ENCODE results near the gene OR6C2. TPM values are rescaled to one million over a fixed set of nuclear protein-coding genes. Genes with fewer than 3 reads are reported as not detected.
"Not testable (repeated sequence)": the region's sequence is repeated elsewhere in the genome, so short reads cannot be mapped to it uniquely, and the experiment has no call there.

Gene OR6C2
- under 1 TPM in 1 of 4 donors, not detected in 3; 0.22 TPM for total RNA-seq

DNA sequence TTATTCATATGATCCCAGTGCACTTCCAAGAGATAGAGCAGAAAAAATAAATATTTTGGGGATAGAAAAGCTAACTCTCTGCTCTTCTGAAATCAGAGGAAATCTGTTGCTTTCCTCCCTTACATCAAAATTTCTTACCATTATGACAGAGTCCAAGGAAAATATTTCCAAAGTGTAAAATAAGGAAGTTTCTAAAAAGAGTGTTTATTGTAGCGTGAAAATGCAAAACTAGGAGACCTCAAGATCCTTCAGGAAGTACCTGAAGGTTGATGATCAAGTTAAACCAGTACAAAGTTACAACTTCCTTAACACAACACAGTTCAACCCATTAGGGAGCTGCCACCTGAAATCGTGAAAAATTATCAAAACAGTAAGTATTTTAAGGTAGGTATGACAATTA lies at the start of gene OR6C2:
Gene OR6C2, plus strand, starts transcription at position 301 of the 400 bp plus-strand sequence. CDS start 8,138 bp downstream, outside the sequence.
- intact Hi-C loops (cut with DNase I), result no loop called here
- Histone ChIP-seq H3K4me3 (no peak within 1 kb of the TSS), H3K27ac (no peak within 1 kb of the TSS), H3K9me3 (no peaks in the 10 kb centered on the region), H3K27me3 (no peaks in the 10 kb centered on the region), H3K4me1 (no peaks in the 10 kb centered on the region), H3K36me3 (no peaks in the 10 kb centered on the region)
- WGBS, 2 donors, result 32 to 50% methylated on average over 2 of the region's 2 CpGs
- DNase-seq, result no peak
- TF ChIP-seq, protein P1, sequence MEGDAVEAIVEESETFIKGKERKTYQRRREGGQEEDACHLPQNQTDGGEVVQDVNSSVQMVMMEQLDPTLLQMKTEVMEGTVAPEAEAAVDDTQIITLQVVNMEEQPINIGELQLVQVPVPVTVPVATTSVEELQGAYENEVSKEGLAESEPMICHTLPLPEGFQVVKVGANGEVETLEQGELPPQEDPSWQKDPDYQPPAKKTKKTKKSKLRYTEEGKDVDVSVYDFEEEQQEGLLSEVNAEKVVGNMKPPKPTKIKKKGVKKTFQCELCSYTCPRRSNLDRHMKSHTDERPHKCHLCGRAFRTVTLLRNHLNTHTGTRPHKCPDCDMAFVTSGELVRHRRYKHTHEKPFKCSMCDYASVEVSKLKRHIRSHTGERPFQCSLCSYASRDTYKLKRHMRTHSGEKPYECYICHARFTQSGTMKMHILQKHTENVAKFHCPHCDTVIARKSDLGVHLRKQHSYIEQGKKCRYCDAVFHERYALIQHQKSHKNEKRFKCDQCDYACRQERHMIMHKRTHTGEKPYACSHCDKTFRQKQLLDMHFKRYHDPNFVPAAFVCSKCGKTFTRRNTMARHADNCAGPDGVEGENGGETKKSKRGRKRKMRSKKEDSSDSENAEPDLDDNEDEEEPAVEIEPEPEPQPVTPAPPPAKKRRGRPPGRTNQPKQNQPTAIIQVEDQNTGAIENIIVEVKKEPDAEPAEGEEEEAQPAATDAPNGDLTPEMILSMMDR (IDR thresholded peaks at IDR 0.05), result no peak
- no peak for TF ChIP-seq POLR2A (IDR thresholded peaks at IDR 0.05)

DNA sequence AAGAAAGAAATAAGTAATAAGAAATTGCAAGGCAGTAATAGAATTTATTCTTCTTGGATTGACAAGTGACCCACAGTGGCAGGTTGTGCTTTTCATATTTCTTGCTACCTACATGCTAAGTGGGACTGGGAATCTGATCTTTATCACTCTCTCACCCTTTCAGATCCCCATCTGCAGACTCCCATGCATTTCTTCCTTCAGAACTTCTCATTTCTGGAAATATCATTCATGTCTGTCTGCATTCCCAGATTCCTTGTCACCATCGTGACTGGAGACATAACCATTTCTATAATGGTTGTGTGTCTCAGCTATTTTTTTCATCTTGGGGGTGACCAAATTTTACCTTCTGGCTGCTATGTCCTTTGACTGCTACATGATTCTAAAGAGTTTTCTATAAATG lies 47.5 kb upstream of the OR6C2 start:
- no peaks in the 10 kb centered on the region for H3K4me1 ChIP-seq
- H3K27ac ChIP-seq, result no peak overlapping the region
- no peak for DNase-seq
- no peaks in the 10 kb centered on the region for H3K27me3 ChIP-seq
- H3K4me3 ChIP-seq, result no peak overlapping the region
- H3K36me3 ChIP-seq, result no peaks in the 10 kb centered on the region
- H3K9me3 ChIP-seq, result no peaks in the 10 kb centered on the region
- TF ChIP-seq, protein P1 (IDR thresholded peaks at IDR 0.05), result no peak
- no peak for TF ChIP-seq POLR2A (IDR thresholded peaks at IDR 0.05)
- intact Hi-C loops (cut with DNase I), result no loop called here
- 40 to 79% methylated on average over 1 of the region's 1 CpG for WGBS, 2 donors

DNA sequence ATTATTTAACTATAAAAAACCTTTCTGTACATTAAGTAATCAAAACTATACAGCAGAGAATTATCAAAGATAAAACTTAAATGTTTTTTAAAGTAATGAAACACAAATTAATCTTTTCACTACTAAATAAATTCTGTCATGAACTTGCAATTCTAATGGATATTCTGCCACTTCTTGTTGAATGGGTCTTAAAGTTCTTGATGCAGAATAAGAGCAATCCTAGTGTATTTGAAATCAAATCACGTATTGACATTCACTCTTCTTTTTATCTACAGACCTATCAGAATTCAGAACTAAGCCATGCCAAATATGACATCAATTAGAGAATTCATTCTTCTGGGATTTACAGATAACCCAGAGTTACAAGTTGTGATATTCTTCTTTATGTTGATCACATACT lies 43.6 kb upstream of the OR6C2 start, which contains the start of gene OR6C65:
Gene OR6C65, plus strand, starts transcription at position 301 of the 400 bp plus-strand sequence. Its CDS starts 0 bp downstream, at position 301.
- TF ChIP-seq, protein P1 (IDR thresholded peaks at IDR 0.05), result no peak
- TF ChIP-seq POLR2A (IDR thresholded peaks at IDR 0.05), result no peak

DNA sequence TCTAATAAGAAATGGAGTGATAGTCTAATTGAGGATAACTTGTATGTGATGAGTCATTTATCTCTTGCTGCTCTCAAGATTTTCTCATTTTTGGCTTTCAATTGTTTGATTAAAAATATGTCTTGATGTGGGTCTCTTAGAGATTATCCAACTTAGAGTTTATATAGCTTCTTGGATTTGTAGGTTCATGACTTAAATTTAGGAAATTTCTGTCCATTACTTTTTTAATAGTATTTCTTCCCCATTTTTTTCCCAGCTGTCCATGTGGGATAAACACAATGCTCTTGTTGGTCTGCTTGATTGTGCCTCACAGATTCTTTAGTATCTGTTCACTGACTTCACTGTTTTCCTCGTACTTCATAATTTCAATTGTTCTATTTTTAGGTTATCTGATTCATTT lies 36.0 kb upstream of the OR6C2 start:
- no peaks in the 10 kb centered on the region for H3K4me1 ChIP-seq
- WGBS, 2 donors, result 57 to 71% methylated on average over 1 of the region's 1 CpG
- intact Hi-C loops (cut with DNase I), result no loop called here
- H3K27me3 ChIP-seq, result no peaks in the 10 kb centered on the region
- H3K4me3 ChIP-seq, result no peak overlapping the region
- DNase-seq, result no peak
- no peak overlapping the region for H3K27ac ChIP-seq
- TF ChIP-seq POLR2A (IDR thresholded peaks at IDR 0.05), result no peak
- TF ChIP-seq, protein P1 (IDR thresholded peaks at IDR 0.05), result no peak
- H3K36me3 ChIP-seq, result no peaks in the 10 kb centered on the region
- no peaks in the 10 kb centered on the region for H3K9me3 ChIP-seq

More for the DNA sequence above, 43.6 kb upstream of the OR6C2 start, which contains the start of gene OR6C65:
- 92 to 97% methylated on average over 1 of the region's 1 CpG for WGBS, 2 donors
- Histone ChIP-seq H3K36me3 (no peaks in the 10 kb centered on the region), H3K27me3 (no peaks in the 10 kb centered on the region), H3K27ac (no peak within 1 kb of the TSS), H3K4me1 (no peaks in the 10 kb centered on the region), H3K4me3 (no peak within 1 kb of the TSS), H3K9me3 (no peaks in the 10 kb centered on the region)
- intact Hi-C loops (cut with DNase I), result no loop called here
- DNase-seq, result no peak

DNA sequence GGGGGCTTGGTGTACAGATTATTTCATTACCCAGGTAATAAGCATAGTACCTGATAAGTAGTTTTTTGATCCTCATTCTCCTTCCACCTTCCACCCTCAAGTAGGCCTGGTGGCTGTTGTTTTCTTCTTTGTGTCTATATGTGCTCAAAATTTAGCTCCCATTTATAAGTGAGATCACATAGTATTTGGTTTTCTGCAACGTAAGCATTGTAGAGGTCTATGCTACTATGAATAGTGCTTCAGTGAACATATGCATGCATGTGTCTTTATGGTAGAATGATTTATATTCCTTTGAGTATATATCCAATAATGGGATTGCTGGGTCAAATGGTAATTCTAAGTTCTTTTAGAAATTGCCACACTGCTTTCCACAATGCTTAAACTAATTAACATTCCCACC lies 34.7 kb upstream of the OR6C2 start:
- WGBS, 2 donors, result 72 to 73% methylated on average over 1 of the region's 1 CpG
- H3K27ac ChIP-seq, result not testable (repeated sequence)

DNA sequence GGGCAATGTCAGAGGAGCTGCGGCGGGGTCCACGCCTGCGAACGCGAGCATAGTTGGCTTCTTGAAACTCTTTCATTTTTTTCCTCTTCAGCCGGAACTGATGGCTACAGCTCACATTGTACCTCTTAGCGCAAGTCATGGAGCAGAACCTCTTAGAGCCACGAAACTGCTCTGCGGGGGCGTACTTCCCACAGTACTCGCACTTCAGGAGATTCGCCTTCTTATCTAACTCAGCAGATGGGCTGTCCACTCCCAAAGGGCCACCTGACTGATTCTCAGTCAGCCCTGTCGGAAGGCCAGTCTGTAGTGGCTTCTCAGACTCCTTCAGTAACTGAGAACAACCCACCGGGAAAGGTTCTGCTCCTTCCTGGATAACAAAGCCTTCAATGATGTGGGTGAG lies 31.7 kb upstream of the OR6C2 start:
- H3K27ac ChIP-seq; H3K36me3 ChIP-seq; H3K4me1 ChIP-seq; H3K27me3 ChIP-seq; H3K4me3 ChIP-seq; DNase-seq; H3K9me3 ChIP-seq; intact Hi-C loops (cut with DNase I): not testable (repeated sequence)
- WGBS, 2 donors, result 91 to 96% methylated on average over 6 to 8 of the region's 15 CpGs

More for the DNA sequence above, 34.7 kb upstream of the OR6C2 start:
- H3K4me1 ChIP-seq; DNase-seq; intact Hi-C loops (cut with DNase I); H3K9me3 ChIP-seq; H3K36me3 ChIP-seq; H3K4me3 ChIP-seq; H3K27me3 ChIP-seq: not testable (repeated sequence)

DNA sequence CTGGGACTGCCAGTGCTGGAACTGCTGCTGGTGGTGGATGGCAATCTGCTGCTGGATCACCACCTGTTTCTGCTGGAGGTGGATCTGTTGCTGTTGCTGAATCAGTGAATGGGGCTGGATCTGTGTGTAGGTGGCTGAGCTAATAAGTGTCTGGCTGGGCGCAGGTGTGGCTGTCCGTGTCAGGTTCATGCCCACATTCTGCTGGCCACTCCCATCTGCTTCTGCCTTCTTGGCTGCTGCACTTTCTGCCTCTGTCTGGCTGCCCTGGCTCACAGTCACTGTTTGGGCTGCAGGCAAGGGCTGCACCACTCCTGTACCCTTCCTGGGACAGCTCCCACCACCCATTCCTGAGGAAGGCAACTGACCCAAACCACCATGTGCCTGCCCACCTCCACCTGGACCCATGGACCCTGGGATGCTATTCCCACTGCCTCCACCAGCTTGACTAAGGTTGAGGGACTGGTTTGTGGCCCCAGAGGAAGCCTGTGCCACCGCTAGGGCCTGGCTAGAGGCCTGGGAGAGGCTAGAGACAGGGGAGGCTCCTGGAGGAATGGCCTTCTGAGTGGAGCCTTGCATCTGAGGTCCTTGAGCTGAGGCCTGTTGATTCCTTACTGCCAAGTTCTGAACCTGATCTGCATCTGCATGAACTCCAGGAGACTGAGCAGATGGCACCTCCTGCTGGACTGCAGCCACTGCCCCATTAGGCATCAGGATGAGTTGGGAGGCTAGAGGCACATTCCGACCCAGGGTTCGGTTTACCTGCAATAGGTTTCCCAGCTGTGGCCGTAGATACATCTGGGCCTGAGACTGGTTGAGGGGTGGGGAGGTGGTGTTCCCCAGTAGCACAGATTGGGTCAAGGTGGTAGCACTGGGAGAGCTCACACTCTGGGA lies 30.1 kb upstream of the OR6C2 start:
- H3K27ac ChIP-seq; H3K27me3 ChIP-seq; DNase-seq; H3K36me3 ChIP-seq; H3K4me3 ChIP-seq; intact Hi-C loops (cut with DNase I); H3K9me3 ChIP-seq; H3K4me1 ChIP-seq: not testable (repeated sequence)
- 83% methylated on average over 5 of the region's 6 CpGs; no CpG with 5 or more reads in 1 of the 2 donors for WGBS, 2 donors

DNA sequence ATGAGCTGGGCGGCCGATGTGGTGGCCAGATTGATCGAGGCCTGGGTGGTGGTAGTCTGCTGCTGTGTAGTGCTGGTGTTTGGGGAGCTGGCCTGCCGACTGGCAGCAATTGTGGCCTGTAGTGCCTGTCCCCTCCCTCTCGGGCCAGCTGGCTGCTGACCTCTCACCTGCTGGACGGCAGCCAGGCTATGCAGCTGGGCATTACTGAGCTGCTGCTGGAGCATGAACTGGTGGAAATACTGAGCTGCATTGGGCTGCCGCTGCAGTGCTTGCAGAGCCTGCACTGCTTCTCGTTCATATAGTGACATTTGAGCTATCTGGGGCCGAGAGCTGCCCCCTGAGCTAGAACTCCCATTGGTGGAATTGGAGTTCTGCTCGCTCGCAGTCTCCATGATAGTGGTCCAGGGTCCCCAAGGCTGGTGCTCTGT lies 29.5 kb upstream of the OR6C2 start:
- H3K4me1 ChIP-seq; H3K27me3 ChIP-seq; H3K27ac ChIP-seq; intact Hi-C loops (cut with DNase I); DNase-seq; H3K36me3 ChIP-seq; H3K9me3 ChIP-seq: not testable (repeated sequence)
- H3K4me3 ChIP-seq, result peak overlapping the region in 1 of 4 donors; percentile 37
- WGBS, 2 donors, result no CpG with 5 or more reads among the region's 11 CpGs

DNA sequence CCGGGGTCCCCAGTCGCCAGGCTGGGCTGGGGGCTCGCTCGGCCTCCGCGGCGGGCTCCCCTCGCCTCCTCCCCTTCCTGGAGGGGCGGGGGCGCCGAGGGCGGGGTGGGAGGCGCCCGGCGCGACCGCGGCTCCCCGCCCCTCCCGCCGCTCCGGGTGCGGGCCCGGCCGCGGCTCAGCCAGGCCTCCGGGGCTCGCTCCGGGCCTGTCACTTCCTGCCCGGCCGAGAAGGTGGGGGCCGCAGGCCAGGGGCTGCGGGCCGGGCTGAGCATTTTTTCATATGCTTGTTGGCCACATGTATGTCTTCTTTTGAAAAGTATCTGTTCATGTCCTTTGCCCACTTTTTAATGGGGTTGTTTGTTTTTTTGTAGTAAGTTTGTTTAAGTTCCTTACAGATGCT lies 29.0 kb upstream of the OR6C2 start:
- H3K27ac ChIP-seq; H3K27me3 ChIP-seq; H3K36me3 ChIP-seq; H3K9me3 ChIP-seq; intact Hi-C loops (cut with DNase I); DNase-seq; H3K4me1 ChIP-seq: not testable (repeated sequence)
- H3K4me3 ChIP-seq, result peak overlapping the region in 1 of 4 donors; percentile 37
- WGBS, 2 donors, result 2 to 19% methylated on average over 3 to 5 of the region's 34 CpGs

Data from esophagus squamous epithelium (tissue), 5 donors.